Measurements from ENCODE around the gene UBE2J2. TPM values are rescaled to one million over a fixed set of nuclear protein-coding genes. Genes with fewer than 3 reads are reported as not detected.

The UBE2J2 gene
- total and polyA plus RNA-seq, 2 donors (not counting 3 experiments of a cell fraction or from before 2014, with no cell fraction given): 60.7 to 80.7 TPM

- Histone ChIP-seq H3K4me2 (ENCODE audit: insufficient read depth, low read length) (peak overlapping the region; percentile 32), H3K27me3 (ENCODE audit: control insufficient read depth in 2 of 2, insufficient read depth in 2 of 2, low read length in 2 of 2) (no peaks in the 10 kb centered on the region), H3K9me3 (replicated peaks; ENCODE audit: control insufficient read depth, insufficient read depth, low read length) (no peaks in the 10 kb centered on the region), H3K9me1 (replicated peaks; ENCODE audit: control insufficient read depth, extremely low read depth, insufficient read depth, low read length) (no peaks in the 10 kb centered on the region), H3K4me1 (ENCODE audit: control insufficient read depth, extremely low read depth, insufficient read depth, low read length) (peaks cover 24% of the 10 kb centered on the region), H3K36me3 (ENCODE audit: control insufficient read depth in 2 of 2, extremely low read depth in 1 of 2, insufficient read depth in 2 of 2, low read length in 2 of 2) (peaks cover 0 to 4% of the 10 kb centered on the region in 2 experiments), H3K9ac (replicated peaks; ENCODE audit: extremely low read depth, insufficient read depth, low read length) (peak overlapping the region; percentile 90), H4K20me1 (replicated peaks; ENCODE audit: control insufficient read depth, extremely low read depth, insufficient read depth, low read length) (no peaks in the 10 kb centered on the region), H3K79me2 (ENCODE audit: control insufficient read depth, insufficient read depth, low read length) (peaks cover 44% of the 10 kb centered on the region), H2AFZ (ENCODE audit: low read depth, low read length) (no peak overlapping the region), H3K4me3 (replicated peaks in 1 of 3; ENCODE audit: insufficient read depth in 1 of 3, low read depth in 1 of 3, low read length in 3 of 3) (peak overlapping the region; percentile 43 to 72 (median 64)), H3K27ac (ENCODE audit: insufficient read depth, low read depth, low read length) (peak overlapping the region; percentile 69)
- intact Hi-C loops (cut with micrococcal nuclease): loop anchor here (2.0 to 5.0 kb wide), 3 partner anchors 26 to 261 kb away; partner anchors contain the start of genes C1QTNF12, ISG15 and PUSL1
- TF ChIP-seq FOS (IDR thresholded peaks at IDR 0.05; ENCODE audit: borderline replicate concordance, insufficient read depth, low read length) (no peak), POLR2AphosphoS5 (IDR thresholded peaks at IDR 0.05; ENCODE audit: insufficient read depth, low read depth, low read length) (no peak), POLR2A (IDR thresholded peaks at IDR 0.05; ENCODE audit: low read depth, low read length) (no peak), JUN (IDR thresholded peaks at IDR 0.05; ENCODE audit: borderline replicate concordance, insufficient read depth, insufficient read length, low read depth) (no peak), EZH2 (IDR thresholded peaks at IDR 0.05; ENCODE audit: borderline replicate concordance, low read depth, low read length, severe bottlenecking) (no peak)
- TF ChIP-seq, protein P1, sequence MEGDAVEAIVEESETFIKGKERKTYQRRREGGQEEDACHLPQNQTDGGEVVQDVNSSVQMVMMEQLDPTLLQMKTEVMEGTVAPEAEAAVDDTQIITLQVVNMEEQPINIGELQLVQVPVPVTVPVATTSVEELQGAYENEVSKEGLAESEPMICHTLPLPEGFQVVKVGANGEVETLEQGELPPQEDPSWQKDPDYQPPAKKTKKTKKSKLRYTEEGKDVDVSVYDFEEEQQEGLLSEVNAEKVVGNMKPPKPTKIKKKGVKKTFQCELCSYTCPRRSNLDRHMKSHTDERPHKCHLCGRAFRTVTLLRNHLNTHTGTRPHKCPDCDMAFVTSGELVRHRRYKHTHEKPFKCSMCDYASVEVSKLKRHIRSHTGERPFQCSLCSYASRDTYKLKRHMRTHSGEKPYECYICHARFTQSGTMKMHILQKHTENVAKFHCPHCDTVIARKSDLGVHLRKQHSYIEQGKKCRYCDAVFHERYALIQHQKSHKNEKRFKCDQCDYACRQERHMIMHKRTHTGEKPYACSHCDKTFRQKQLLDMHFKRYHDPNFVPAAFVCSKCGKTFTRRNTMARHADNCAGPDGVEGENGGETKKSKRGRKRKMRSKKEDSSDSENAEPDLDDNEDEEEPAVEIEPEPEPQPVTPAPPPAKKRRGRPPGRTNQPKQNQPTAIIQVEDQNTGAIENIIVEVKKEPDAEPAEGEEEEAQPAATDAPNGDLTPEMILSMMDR (IDR thresholded peaks at IDR 0.05; ENCODE audit: extremely low read depth in 1 of 2, insufficient read depth in 1 of 2, low read depth in 1 of 2, low read length in 2 of 2): no peak
- TF ChIP-seq, protein P2, sequence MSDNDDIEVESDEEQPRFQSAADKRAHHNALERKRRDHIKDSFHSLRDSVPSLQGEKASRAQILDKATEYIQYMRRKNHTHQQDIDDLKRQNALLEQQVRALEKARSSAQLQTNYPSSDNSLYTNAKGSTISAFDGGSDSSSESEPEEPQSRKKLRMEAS (IDR thresholded peaks at IDR 0.05; ENCODE audit: insufficient read depth, insufficient read length): no peak
- ChIA-PET CTCF (interaction anchor here (0.6 to 2.1 kb wide), 9 partner anchors 9 to 254 kb away, joined by 3 to 11 read pairs (median 3); no protein-coding TSS in a partner anchor), POLR2A (interaction anchor here (0.6 kb wide), 2 partner anchors 68 to 342 kb away, joined by 3 to 5 read pairs; partner anchors contain the start of gene MIB2)
- DNase-seq (ENCODE audit: low read depth, low spot score): peak; percentile 35
- FAIRE-seq: no peak
- dilution Hi-C loops (cut with MboI; ENCODE audit: extremely low pct_ligation_motif_present, low sequenced_read_pairs): no loop called here
- no TSS peak for BruUV-seq (replicated peaks)
Observed at GRCh38 chr1:1273209-1273511, 494 bp downstream of the UBE2J2 start.
